ENCODE data around the gene FXN.

FXN gene

DNA sequence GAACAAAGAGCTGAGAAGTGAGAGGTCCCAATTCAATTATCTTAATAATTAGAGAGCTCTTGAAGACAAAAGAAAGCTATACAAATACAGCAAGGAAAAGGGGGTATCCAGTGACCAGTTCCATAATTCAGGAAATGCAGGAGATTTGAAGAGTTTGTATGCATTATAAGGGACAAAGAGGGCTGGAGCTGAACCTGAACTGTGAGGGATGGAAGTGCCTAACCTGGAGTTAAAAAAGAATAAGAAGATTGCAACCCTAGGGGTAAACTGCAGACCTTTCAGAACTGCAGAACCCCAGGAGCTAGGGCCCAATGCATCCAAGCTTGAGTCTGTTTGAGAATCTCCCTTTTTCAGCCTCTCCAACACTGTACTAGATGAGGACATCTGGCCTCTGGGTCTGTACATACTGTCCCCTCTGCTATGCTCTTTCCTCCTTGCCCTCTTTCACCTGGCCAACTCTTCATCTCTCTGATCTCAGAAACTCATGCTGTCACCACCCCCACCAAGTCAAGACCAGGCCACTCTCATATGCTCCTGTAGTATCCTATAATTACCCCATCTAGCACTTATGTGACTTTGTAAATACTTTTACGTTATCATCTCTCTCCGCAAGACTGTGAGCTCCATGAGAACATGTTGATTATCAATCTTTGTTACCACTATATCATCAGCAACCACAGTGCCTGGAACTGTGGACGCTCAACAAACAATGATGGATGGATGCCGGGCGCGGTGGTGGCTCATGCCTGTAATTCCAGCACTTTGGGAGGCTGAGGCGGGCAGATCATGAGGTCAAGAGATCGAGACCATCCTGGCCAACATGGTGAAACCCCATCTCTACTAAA is 15.0 kb upstream of the FXN start:
- H3K9me3 ChIP-seq (ENCODE audit: insufficient read depth, low read depth, low read length), result no peaks in the 10 kb centered on the region
- H3K36me3 ChIP-seq (ENCODE audit: insufficient read depth, low read length), result no peaks in the 10 kb centered on the region
- H3K4me3 ChIP-seq (ENCODE audit: low read length, poor library complexity, severe bottlenecking), result peak overlapping the region; percentile 54
- H2AFZ ChIP-seq (ENCODE audit: low read length), result peak overlapping the region; percentile 9; the same call in 1 of the 2 replicates
- no peaks in the 10 kb centered on the region for H3K27me3 ChIP-seq (ENCODE audit: insufficient read depth, low read length, poor library complexity, severe bottlenecking)
- H3F3A ChIP-seq (ENCODE audit: low read depth), result peaks cover 2% of the 10 kb centered on the region; the same call in 1 of the 2 replicates
- H3K79me2 ChIP-seq (ENCODE audit: insufficient read depth, low read length), result no peaks in the 10 kb centered on the region
- H3K9ac ChIP-seq (ENCODE audit: low read depth, low read length, poor library complexity, severe bottlenecking), result peak overlapping the region; percentile 73
- H3K4me2 ChIP-seq (ENCODE audit: low read depth, low read length, poor library complexity, severe bottlenecking), result peak overlapping the region; percentile 74
- H3K4me1 ChIP-seq (ENCODE audit: insufficient read depth, low read length, poor library complexity, severe bottlenecking), result peaks cover 64% of the 10 kb centered on the region
- H4K20me1 ChIP-seq (ENCODE audit: insufficient read depth, low read length, poor library complexity, severe bottlenecking), result no peaks in the 10 kb centered on the region
- no peaks in the 10 kb centered on the region for H3K9me2 ChIP-seq (replicated peaks; ENCODE audit: low read depth, low read length)
- TF ChIP-seq, protein P1, sequence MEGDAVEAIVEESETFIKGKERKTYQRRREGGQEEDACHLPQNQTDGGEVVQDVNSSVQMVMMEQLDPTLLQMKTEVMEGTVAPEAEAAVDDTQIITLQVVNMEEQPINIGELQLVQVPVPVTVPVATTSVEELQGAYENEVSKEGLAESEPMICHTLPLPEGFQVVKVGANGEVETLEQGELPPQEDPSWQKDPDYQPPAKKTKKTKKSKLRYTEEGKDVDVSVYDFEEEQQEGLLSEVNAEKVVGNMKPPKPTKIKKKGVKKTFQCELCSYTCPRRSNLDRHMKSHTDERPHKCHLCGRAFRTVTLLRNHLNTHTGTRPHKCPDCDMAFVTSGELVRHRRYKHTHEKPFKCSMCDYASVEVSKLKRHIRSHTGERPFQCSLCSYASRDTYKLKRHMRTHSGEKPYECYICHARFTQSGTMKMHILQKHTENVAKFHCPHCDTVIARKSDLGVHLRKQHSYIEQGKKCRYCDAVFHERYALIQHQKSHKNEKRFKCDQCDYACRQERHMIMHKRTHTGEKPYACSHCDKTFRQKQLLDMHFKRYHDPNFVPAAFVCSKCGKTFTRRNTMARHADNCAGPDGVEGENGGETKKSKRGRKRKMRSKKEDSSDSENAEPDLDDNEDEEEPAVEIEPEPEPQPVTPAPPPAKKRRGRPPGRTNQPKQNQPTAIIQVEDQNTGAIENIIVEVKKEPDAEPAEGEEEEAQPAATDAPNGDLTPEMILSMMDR (conservative IDR thresholded peaks at IDR 0.05; ENCODE audit: low read length), result no peak
- no peak for TF ChIP-seq EZH2phosphoT487 (IDR thresholded peaks at IDR 0.05; ENCODE audit: borderline replicate concordance)

DNA sequence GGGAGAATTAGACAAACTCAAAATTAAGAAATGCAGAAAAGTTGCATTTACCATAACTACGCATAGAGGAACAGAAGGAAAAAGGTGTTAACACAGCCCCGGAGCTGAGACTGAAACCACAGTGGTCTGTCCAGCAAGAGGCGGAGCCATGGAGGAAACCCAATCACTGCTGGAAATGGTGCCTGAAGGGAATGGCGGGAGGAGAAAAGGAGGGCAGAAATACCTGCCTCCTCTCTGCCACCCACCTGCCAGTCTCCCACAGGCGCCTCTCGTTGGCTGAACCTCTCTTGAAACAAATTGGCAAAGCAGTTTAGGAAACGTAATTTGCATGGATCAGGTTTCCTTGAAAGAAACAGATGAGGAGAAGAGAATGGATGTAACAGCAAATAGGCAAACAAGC is 11.9 kb upstream of the FXN start:
- H3K4me1 ChIP-seq (ENCODE audit: insufficient read depth, low read length, poor library complexity, severe bottlenecking), result peaks cover 78% of the 10 kb centered on the region
- no peak overlapping the region for H3K4me2 ChIP-seq (ENCODE audit: low read depth, low read length, poor library complexity, severe bottlenecking)
- no peaks in the 10 kb centered on the region for H3K9me2 ChIP-seq (replicated peaks; ENCODE audit: low read depth, low read length)
- no peak overlapping the region for H2AFZ ChIP-seq (ENCODE audit: low read length)
- TF ChIP-seq EZH2phosphoT487 (IDR thresholded peaks at IDR 0.05; ENCODE audit: borderline replicate concordance), result no peak
- TF ChIP-seq, protein P1 (conservative IDR thresholded peaks at IDR 0.05; ENCODE audit: low read length), result no peak
- no peaks in the 10 kb centered on the region for H3K79me2 ChIP-seq (ENCODE audit: insufficient read depth, low read length)
- H4K20me1 ChIP-seq (ENCODE audit: insufficient read depth, low read length, poor library complexity, severe bottlenecking), result no peaks in the 10 kb centered on the region
- no peaks in the 10 kb centered on the region for H3K9me3 ChIP-seq (ENCODE audit: insufficient read depth, low read depth, low read length)
- no peaks in the 10 kb centered on the region for H3K27me3 ChIP-seq (ENCODE audit: insufficient read depth, low read length, poor library complexity, severe bottlenecking)
- H3K4me3 ChIP-seq (ENCODE audit: low read length, poor library complexity, severe bottlenecking), result no peak overlapping the region
- H3K9ac ChIP-seq (ENCODE audit: low read depth, low read length, poor library complexity, severe bottlenecking), result no peak overlapping the region
- peaks cover 10% of the 10 kb centered on the region for H3F3A ChIP-seq (ENCODE audit: low read depth)
- H3K36me3 ChIP-seq (ENCODE audit: insufficient read depth, low read length), result no peaks in the 10 kb centered on the region

DNA sequence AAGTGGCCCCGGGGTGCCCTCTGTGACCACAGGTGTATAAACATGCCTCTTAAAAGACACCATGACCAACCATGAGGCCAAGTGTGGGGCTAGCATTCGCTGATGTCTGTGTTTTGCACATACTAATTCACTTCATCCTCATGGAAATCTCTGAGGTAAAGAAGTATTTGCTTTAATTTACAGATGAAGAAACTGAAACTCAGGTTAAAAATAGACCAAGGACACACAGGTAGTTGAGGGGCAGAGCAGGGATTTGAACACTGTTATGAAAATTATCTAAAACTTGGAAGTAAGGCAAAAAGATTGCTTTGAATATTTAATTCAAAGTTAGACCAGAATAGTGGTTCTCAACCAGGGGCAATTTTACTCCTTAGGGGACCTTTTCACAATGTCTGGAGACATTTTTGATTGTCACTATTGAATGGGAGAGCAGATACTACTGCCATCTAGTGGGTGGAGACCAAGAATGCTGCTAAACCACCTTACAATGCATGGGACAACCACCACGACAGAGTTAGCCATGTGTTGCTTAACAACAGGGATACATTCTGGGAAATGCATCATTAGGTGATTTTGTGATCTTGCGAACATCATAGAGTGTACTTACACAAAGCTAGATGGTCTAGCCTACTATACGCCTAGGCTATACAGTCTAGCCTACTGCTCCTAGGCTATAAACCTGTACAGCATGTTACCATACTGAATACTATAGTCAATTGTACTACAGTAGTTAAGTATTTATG is 8.0 kb upstream of the FXN start:
- H3K9me3 ChIP-seq (ENCODE audit: insufficient read depth, low read depth, low read length), result peaks cover 7% of the 10 kb centered on the region; the same call in 1 of the 2 replicates
- H3K36me3 ChIP-seq (ENCODE audit: insufficient read depth, low read length), result no peaks in the 10 kb centered on the region; the same call in 1 of the 2 replicates
- H3K9me2 ChIP-seq (replicated peaks; ENCODE audit: low read depth, low read length), result no peaks in the 10 kb centered on the region
- peak overlapping the region; percentile 52 for H3K4me3 ChIP-seq (ENCODE audit: low read length, poor library complexity, severe bottlenecking)
- H3K4me2 ChIP-seq (ENCODE audit: low read depth, low read length, poor library complexity, severe bottlenecking), result peak overlapping the region; percentile 80
- peaks cover 14% of the 10 kb centered on the region for H3F3A ChIP-seq (ENCODE audit: low read depth)
- peak overlapping the region; percentile 49 for H3K9ac ChIP-seq (ENCODE audit: low read depth, low read length, poor library complexity, severe bottlenecking)
- H2AFZ ChIP-seq (ENCODE audit: low read length), result peak overlapping the region; percentile 57
- no peak for TF ChIP-seq EZH2phosphoT487 (IDR thresholded peaks at IDR 0.05; ENCODE audit: borderline replicate concordance)
- TF ChIP-seq, protein P1 (conservative IDR thresholded peaks at IDR 0.05; ENCODE audit: low read length), result peak; percentile 86
- no peaks in the 10 kb centered on the region for H4K20me1 ChIP-seq (ENCODE audit: insufficient read depth, low read length, poor library complexity, severe bottlenecking)
- no peaks in the 10 kb centered on the region for H3K79me2 ChIP-seq (ENCODE audit: insufficient read depth, low read length)
- peaks cover 67% of the 10 kb centered on the region for H3K4me1 ChIP-seq (ENCODE audit: insufficient read depth, low read length, poor library complexity, severe bottlenecking)
- no peaks in the 10 kb centered on the region for H3K27me3 ChIP-seq (ENCODE audit: insufficient read depth, low read length, poor library complexity, severe bottlenecking)

Data from Loucy (cell line).